ENCODE results near the gene STK33.

The STK33 gene

GRCh38 chr11:8372641-8373381 is 221.2 kb downstream of the STK33 start:
- H3K36me3 Mint-ChIP-seq (ENCODE audit: insufficient read depth), result no peaks in the 10 kb centered on the region
- H3K27ac Mint-ChIP-seq (ENCODE audit: low read depth), result no peak overlapping the region
- DNase-seq (ENCODE audit: low spot score in 2 of 2), result no peak
- no peak for ATAC-seq (replicated peaks; ENCODE audit: extremely low read depth, poor library complexity, severe bottlenecking)
- no peak overlapping the region for H3K4me3 Mint-ChIP-seq
- no peaks in the 10 kb centered on the region for H3K9me3 Mint-ChIP-seq
- H3K27me3 Mint-ChIP-seq, result peaks cover 16% of the 10 kb centered on the region
- no peaks in the 10 kb centered on the region for H3K4me1 Mint-ChIP-seq

GRCh38 chr11:8371516-8371884 is 222.5 kb downstream of the STK33 start:
- Mint-ChIP-seq H3K36me3 (ENCODE audit: insufficient read depth) (no peaks in the 10 kb centered on the region), H3K4me1 (no peaks in the 10 kb centered on the region), H3K27me3 (peaks cover 3% of the 10 kb centered on the region), H3K4me3 (no peak overlapping the region), H3K27ac (ENCODE audit: low read depth) (no peak overlapping the region), H3K9me3 (no peaks in the 10 kb centered on the region)
- DNase-seq (ENCODE audit: low spot score in 2 of 2) (no peak), ATAC-seq (replicated peaks; ENCODE audit: extremely low read depth, poor library complexity, severe bottlenecking) (no peak)

- DNase-seq (ENCODE audit: low spot score in 2 of 2) (no peak), ATAC-seq (replicated peaks; ENCODE audit: extremely low read depth, poor library complexity, severe bottlenecking) (no peak)
- Mint-ChIP-seq H3K27ac (ENCODE audit: low read depth) (no peak overlapping the region), H3K4me1 (no peaks in the 10 kb centered on the region), H3K36me3 (ENCODE audit: insufficient read depth) (no peaks in the 10 kb centered on the region), H3K4me3 (no peak overlapping the region), H3K27me3 (no peaks in the 10 kb centered on the region), H3K9me3 (no peaks in the 10 kb centered on the region)
Measured at GRCh38 chr11:8370812-8371515, 223.1 kb downstream of the STK33 start.

DNA sequence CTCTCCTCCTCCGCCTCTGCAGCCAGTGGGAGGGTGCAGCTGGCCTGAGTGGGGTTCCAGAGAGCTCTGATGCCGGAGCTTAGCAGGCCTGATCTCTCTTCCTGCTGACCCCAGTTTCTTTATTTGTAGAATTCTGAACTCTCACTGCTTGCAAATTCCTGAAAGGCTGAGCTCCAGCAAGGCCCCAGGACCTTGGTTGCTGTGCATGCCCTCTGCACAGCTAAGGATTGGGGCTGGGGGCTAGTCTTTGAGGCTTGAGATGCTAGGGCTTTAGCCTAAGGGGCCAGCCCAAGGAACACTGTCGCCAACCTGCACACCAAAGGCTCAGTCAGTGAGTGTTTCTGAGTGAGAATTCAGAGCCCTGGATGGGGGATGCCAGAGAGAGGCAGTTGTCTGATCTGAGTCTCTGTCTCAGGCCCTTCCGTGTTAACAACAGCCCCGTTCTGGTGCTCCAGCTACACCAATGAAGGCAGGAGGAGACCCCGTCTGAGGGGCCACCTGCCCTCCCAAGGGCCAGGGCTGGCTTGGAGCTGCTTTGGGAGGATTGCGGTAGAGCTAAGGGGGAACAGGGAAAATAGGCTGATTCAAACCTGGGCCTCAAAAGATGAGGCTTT is 224.3 kb downstream of the STK33 start:
- no peaks in the 10 kb centered on the region for H3K9me3 Mint-ChIP-seq
- no peak overlapping the region for H3K4me3 Mint-ChIP-seq
- H3K27ac Mint-ChIP-seq (ENCODE audit: low read depth), result no peak overlapping the region
- H3K4me1 Mint-ChIP-seq, result no peaks in the 10 kb centered on the region
- no peaks in the 10 kb centered on the region for H3K36me3 Mint-ChIP-seq (ENCODE audit: insufficient read depth)
- ATAC-seq (replicated peaks; ENCODE audit: extremely low read depth, poor library complexity, severe bottlenecking) (no peak), DNase-seq (ENCODE audit: low spot score in 2 of 2) (no peak)
- H3K27me3 Mint-ChIP-seq, result no peaks in the 10 kb centered on the region

GRCh38 chr11:8368772-8369171 is 225.3 kb downstream of the STK33 start:
- Mint-ChIP-seq H3K27me3 (no peaks in the 10 kb centered on the region), H3K4me1 (no peaks in the 10 kb centered on the region), H3K27ac (ENCODE audit: low read depth) (no peak overlapping the region), H3K9me3 (no peaks in the 10 kb centered on the region), H3K4me3 (no peak overlapping the region), H3K36me3 (ENCODE audit: insufficient read depth) (no peaks in the 10 kb centered on the region)
- no peak for ATAC-seq (replicated peaks; ENCODE audit: extremely low read depth, poor library complexity, severe bottlenecking)
- no peak for DNase-seq (ENCODE audit: low spot score in 2 of 2)

GRCh38 chr11:8368194-8368593 is 225.8 kb downstream of the STK33 start:
- DNase-seq (ENCODE audit: low spot score in 2 of 2), result no peak
- Mint-ChIP-seq H3K36me3 (ENCODE audit: insufficient read depth) (no peaks in the 10 kb centered on the region), H3K27me3 (no peaks in the 10 kb centered on the region), H3K4me3 (no peak overlapping the region), H3K27ac (ENCODE audit: low read depth) (no peak overlapping the region), H3K4me1 (no peaks in the 10 kb centered on the region), H3K9me3 (no peaks in the 10 kb centered on the region)
- ATAC-seq (replicated peaks; ENCODE audit: extremely low read depth, poor library complexity, severe bottlenecking), result no peak

DNA sequence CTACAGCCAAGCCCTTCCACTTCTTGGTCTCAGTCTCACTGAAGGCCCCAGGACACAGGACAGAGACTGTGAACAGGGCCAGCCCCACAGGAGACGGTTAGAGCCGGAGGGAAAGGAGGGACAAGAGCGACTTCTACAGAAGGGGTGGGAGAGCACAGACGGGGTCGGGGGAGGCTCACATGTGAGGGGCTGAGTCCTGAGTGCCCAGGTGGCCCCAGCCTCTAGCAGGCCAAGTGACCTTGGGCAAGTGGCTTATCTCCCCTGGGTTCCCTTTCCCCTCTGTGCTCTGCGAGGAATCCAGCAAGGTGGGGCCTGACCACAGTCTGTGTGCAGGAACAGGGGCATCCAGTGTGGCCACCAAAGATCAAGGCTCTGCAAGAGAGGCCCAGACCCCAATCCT is 227.7 kb downstream of the STK33 start:
- DNase-seq (ENCODE audit: low spot score in 2 of 2) (no peak), ATAC-seq (replicated peaks; ENCODE audit: extremely low read depth, poor library complexity, severe bottlenecking) (no peak)
- Mint-ChIP-seq H3K9me3 (no peaks in the 10 kb centered on the region), H3K4me3 (no peak overlapping the region), H3K4me1 (no peaks in the 10 kb centered on the region), H3K36me3 (ENCODE audit: insufficient read depth) (no peaks in the 10 kb centered on the region), H3K27ac (ENCODE audit: low read depth) (no peak overlapping the region), H3K27me3 (no peaks in the 10 kb centered on the region)

GRCh38 chr11:8365216-8365941 is 228.6 kb downstream of the STK33 start:
- no peak overlapping the region for H3K4me3 Mint-ChIP-seq
- no peaks in the 10 kb centered on the region for H3K9me3 Mint-ChIP-seq
- no peaks in the 10 kb centered on the region for H3K27me3 Mint-ChIP-seq
- no peak overlapping the region for H3K27ac Mint-ChIP-seq (ENCODE audit: low read depth)
- ATAC-seq (replicated peaks; ENCODE audit: extremely low read depth, poor library complexity, severe bottlenecking) (no peak), DNase-seq (ENCODE audit: low spot score in 2 of 2) (no peak)
- no peaks in the 10 kb centered on the region for H3K36me3 Mint-ChIP-seq (ENCODE audit: insufficient read depth)
- H3K4me1 Mint-ChIP-seq, result no peaks in the 10 kb centered on the region

DNA sequence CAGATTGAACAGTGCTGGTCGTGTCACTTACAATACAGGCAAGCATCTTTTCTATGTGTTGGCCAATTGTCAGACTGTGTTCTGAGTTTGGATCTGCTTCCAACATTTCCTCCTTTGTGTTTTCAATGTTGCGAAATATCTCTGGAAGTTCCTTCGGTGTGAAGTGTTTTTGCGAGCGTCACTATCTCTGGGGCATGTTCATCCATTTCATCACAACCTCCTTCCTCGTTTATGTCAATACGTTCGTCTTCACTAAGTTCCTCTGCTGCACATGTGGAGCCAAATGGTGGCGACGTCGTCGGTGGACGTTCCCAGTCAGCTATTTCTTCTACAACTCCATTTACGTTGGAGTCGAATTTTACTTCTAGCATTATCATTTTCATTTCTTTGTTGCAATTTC is 230.1 kb downstream of the STK33 start:
- DNase-seq (ENCODE audit: low spot score in 2 of 2), result no peak
- ATAC-seq (replicated peaks; ENCODE audit: extremely low read depth, poor library complexity, severe bottlenecking), result no peak
- Mint-ChIP-seq H3K4me3 (no peak overlapping the region), H3K9me3 (no peaks in the 10 kb centered on the region), H3K27ac (ENCODE audit: low read depth) (no peak overlapping the region), H3K36me3 (ENCODE audit: insufficient read depth) (no peaks in the 10 kb centered on the region), H3K27me3 (no peaks in the 10 kb centered on the region), H3K4me1 (no peaks in the 10 kb centered on the region)

DNA sequence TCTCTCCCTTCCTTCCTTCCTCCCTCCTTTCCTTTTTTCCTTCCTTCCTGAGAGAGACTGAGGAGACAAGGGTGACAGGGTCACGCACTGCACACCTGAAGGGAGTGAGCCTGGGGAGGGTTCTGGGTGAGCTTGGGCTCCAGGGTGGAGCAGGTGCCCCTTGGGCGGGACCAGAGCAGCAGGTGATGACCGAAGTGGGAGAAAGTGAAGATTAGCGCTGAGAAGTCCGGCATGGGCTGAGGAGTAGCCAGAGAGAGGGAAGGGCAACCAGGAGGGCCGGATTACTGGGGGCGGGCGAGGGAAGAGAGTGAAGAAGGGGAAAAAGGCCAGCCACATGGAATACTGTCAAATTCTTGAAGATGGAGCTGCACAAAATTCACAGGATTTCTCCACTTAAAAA is 231.1 kb downstream of the STK33 start:
- Mint-ChIP-seq H3K36me3 (ENCODE audit: insufficient read depth) (no peaks in the 10 kb centered on the region), H3K27ac (ENCODE audit: low read depth) (no peak overlapping the region), H3K27me3 (no peaks in the 10 kb centered on the region), H3K9me3 (no peaks in the 10 kb centered on the region), H3K4me3 (no peak overlapping the region), H3K4me1 (no peaks in the 10 kb centered on the region)
- no peak for DNase-seq (ENCODE audit: low spot score in 2 of 2)
- no peak for ATAC-seq (replicated peaks; ENCODE audit: extremely low read depth, poor library complexity, severe bottlenecking)

GRCh38 chr11:8362491-8362890 is 231.5 kb downstream of the STK33 start:
- no peak for DNase-seq (ENCODE audit: low spot score in 2 of 2)
- Mint-ChIP-seq H3K27ac (ENCODE audit: low read depth) (no peak overlapping the region), H3K36me3 (ENCODE audit: insufficient read depth) (no peaks in the 10 kb centered on the region), H3K4me3 (no peak overlapping the region), H3K4me1 (no peaks in the 10 kb centered on the region), H3K27me3 (no peaks in the 10 kb centered on the region), H3K9me3 (no peaks in the 10 kb centered on the region)
- ATAC-seq (replicated peaks; ENCODE audit: extremely low read depth, poor library complexity, severe bottlenecking), result no peak

GRCh38 chr11:8361664-8362210 is 232.3 kb downstream of the STK33 start:
- no peaks in the 10 kb centered on the region for H3K9me3 Mint-ChIP-seq
- no peaks in the 10 kb centered on the region for H3K36me3 Mint-ChIP-seq (ENCODE audit: insufficient read depth)
- H3K4me1 Mint-ChIP-seq, result no peaks in the 10 kb centered on the region
- H3K27me3 Mint-ChIP-seq, result no peaks in the 10 kb centered on the region
- no peak for DNase-seq (ENCODE audit: low spot score in 2 of 2)
- no peak for ATAC-seq (replicated peaks; ENCODE audit: extremely low read depth, poor library complexity, severe bottlenecking)
- H3K4me3 Mint-ChIP-seq, result no peak overlapping the region
- no peak overlapping the region for H3K27ac Mint-ChIP-seq (ENCODE audit: low read depth)
